Subcutaneous abdominal adipose tissue (tissue), 5 donors: Measurements from ENCODE around the gene CAMK2B.

ENCODE experiments used
- H3K27ac ChIP-seq: one replicate; pipeline ENCODE4 v1.7.0; 2013; ENCODE audit warnings: low read depth, mild to moderate bottlenecking, inconsistent platforms, low read length, moderate library complexity
- H3K27me3 ChIP-seq, 5 donors: one replicate each; pipeline ENCODE4 v1.7.0; 2013; ENCODE audit warnings: low read length in 5 of 5, inconsistent platforms in 1 of 5; ENCODE audit not compliant: control insufficient read depth in 5 of 5, insufficient read depth in 4 of 5
- H3K36me3 ChIP-seq, 5 donors: one replicate each; pipeline ENCODE4 v1.7.0; 2013; ENCODE audit warnings: low read length in 5 of 5; ENCODE audit not compliant: control insufficient read depth in 5 of 5, insufficient read depth in 5 of 5
- H3K4me1 ChIP-seq, 5 donors: one replicate each; pipeline ENCODE4 v1.7.0; 2013; ENCODE audit warnings: low read length in 5 of 5, mild to moderate bottlenecking in 3 of 5, moderate library complexity in 1 of 5; ENCODE audit not compliant: control insufficient read depth in 5 of 5, insufficient read depth in 5 of 5
- H3K4me3 ChIP-seq, 5 donors: one replicate each; pipeline ENCODE4 v1.7.0; 2013; ENCODE audit warnings: low read length in 5 of 5, low read depth in 1 of 5
- H3K9ac ChIP-seq, 5 donors: one replicate each; pipeline ENCODE4 v1.7.0; 2013; ENCODE audit warnings: low read length in 5 of 5, mild to moderate bottlenecking in 4 of 5, moderate library complexity in 3 of 5
- H3K9me3 ChIP-seq, 5 donors: one replicate each; pipeline ENCODE4 v1.7.0; 2013; ENCODE audit warnings: low read length in 5 of 5; ENCODE audit not compliant: control insufficient read depth in 5 of 5
- donor health status: healthy.
- donor health status: healthy.
- donor health status: healthy.
- donor health status: healthy.
- donor health status: healthy.

CAMK2B gene

GRCh38 chr7:44325201-44325671, at the start of gene CAMK2B:
CAMK2B (minus strand) TSS chr7:44325594; CDS start chr7:44325421, 173 bp downstream.
- no peaks in the 10 kb centered on the region for H3K9me3 ChIP-seq
- peaks cover 0 to 13% (median 5%) of the 10 kb centered on the region in 5 donors for H3K4me1 ChIP-seq
- peak within 1 kb of the TSS in 1 of 5 donors; percentile 30 for H3K4me3 ChIP-seq
- H3K27ac ChIP-seq, result no peak within 1 kb of the TSS
- no peaks in the 10 kb centered on the region for H3K36me3 ChIP-seq
- H3K9ac ChIP-seq, result no peak within 1 kb of the TSS
- peaks cover 22 to 36% (median 31%) of the 10 kb centered on the region in 5 donors for H3K27me3 ChIP-seq

DNA sequence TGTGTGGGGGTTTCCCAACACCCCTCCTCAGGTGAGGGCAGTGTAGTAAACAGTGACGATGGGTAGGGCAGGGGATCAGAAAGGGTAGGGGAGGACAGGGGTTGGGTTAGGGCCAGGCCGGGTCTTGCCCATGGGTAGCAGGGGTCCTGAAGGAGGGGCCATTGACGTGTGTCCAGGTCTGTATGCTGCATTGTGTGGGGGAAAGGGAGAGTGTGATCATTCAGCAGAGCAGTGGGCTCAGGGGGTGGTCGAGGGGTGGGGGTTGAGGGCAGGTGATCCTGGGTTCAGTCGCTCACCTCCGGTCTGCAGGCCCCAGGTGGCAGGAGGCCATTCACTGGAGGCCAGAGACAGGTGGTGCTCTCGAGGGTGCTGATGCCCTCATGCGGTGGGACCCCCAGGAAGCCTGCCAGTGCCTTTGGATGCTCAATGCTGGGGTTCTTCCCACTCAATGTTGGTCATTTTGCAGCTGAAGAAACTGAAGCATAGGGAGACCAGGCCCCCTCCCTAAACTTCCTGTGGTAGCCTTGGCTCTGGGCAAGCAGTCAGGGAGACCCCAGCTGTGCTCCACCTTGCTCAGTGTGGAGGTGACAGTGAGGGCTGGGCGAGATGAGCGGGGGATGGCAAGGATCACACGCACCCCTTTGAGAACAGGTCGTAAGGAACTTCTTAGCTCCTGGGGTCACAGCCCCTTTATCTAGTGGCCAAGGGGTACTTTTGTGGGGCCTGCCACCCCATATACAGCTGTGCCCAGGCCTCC, 48.8 kb upstream of the CAMK2B start:
- Histone ChIP-seq H3K4me3 (no peak overlapping the region), H3K4me1 (no peaks in the 10 kb centered on the region), H3K36me3 (no peaks in the 10 kb centered on the region), H3K27me3 (peaks cover 0 to 12% (median 4%) of the 10 kb centered on the region in 5 donors), H3K27ac (no peak overlapping the region), H3K9me3 (no peaks in the 10 kb centered on the region), H3K9ac (no peak overlapping the region)

- H3K4me1 ChIP-seq, result no peaks in the 10 kb centered on the region
- no peaks in the 10 kb centered on the region for H3K36me3 ChIP-seq
- H3K4me3 ChIP-seq, result no peak overlapping the region
- no peak overlapping the region for H3K9ac ChIP-seq
- no peak overlapping the region for H3K27ac ChIP-seq
- peaks cover 0 to 5% (median 0%) of the 10 kb centered on the region in 5 donors for H3K9me3 ChIP-seq
- peaks cover 0 to 12% (median 9%) of the 10 kb centered on the region in 5 donors for H3K27me3 ChIP-seq
Observed at GRCh38 chr7:44373418-44373740, 48.0 kb upstream of the CAMK2B start.

DNA sequence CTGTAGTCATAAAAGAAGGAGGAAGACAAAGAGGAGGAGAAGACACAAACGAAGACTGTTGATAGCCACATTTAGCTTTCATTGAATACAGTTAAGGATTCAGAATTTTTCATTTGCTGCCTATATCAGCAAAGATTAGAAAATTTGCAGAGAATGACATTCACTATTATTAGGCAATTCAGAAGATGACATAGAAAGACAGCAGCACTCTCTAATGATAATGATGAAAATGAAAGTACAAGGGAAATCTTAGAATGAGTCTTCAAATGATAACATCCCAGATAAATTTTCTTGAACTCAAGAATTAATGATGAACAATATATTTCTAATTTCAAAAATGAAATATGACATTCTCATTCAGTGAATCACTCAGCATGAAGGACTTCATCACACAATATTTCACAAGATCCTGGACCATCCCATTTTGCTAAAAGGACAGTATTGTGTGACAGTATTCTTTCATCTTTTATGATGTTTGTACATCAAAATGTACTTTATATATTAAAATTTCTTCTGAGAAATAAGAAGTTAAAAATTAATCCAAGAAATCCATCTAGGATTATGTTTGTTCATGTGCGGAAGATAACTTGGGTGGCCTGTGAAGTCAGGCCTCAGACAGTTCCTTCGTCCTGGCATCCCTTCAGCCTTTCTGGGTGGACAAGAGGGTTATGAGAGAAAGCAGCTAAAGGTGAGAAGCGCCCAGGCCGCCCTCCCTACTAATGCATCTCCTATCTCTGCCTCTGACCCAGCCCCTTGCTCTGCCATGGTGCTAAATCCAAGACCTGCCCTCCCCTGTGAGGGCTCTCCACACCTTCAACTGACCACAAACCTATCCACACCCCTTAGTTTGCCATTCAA, 47.4 kb upstream of the CAMK2B start:
- peaks cover 0 to 5% (median 0%) of the 10 kb centered on the region in 5 donors for H3K9me3 ChIP-seq
- no peaks in the 10 kb centered on the region for H3K4me1 ChIP-seq
- H3K27ac ChIP-seq, result no peak overlapping the region
- no peak overlapping the region for H3K4me3 ChIP-seq
- H3K9ac ChIP-seq, result no peak overlapping the region
- H3K27me3 ChIP-seq, result peaks cover 0 to 14% (median 9%) of the 10 kb centered on the region in 5 donors
- no peaks in the 10 kb centered on the region for H3K36me3 ChIP-seq

DNA sequence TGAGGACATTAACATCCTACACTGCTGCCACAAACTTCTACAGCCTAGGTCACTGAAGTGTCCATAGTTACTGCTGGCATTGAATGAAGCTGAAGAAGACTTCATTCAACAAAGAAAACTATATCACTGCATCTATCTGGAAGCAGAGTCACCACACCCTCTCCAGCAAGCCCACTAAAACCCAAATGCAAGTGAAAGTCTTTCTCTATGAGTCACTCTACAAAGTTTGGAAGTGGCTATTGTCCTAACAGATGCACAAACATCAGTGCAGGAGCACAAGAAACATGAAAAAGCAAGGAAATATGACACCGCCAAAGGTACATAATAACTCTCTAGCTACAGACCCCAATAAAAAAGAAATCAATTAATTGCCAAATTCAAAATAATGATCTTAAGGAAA, 43.5 kb upstream of the CAMK2B start:
- Histone ChIP-seq H3K4me1 (no peaks in the 10 kb centered on the region), H3K4me3 (no peak overlapping the region), H3K27ac (no peak overlapping the region), H3K9me3 (peaks cover 0 to 5% (median 0%) of the 10 kb centered on the region in 5 donors), H3K9ac (no peak overlapping the region), H3K36me3 (no peaks in the 10 kb centered on the region), H3K27me3 (peaks cover 0 to 12% (median 4%) of the 10 kb centered on the region in 5 donors)

- H3K9me3 ChIP-seq, result peaks cover 0 to 5% (median 0%) of the 10 kb centered on the region in 5 donors
- no peak overlapping the region for H3K27ac ChIP-seq
- H3K27me3 ChIP-seq, result peaks cover 0 to 10% (median 4%) of the 10 kb centered on the region in 5 donors
- H3K4me3 ChIP-seq, result no peak overlapping the region
- no peak overlapping the region for H3K9ac ChIP-seq
- H3K4me1 ChIP-seq, result no peaks in the 10 kb centered on the region
- no peaks in the 10 kb centered on the region for H3K36me3 ChIP-seq
Observed at GRCh38 chr7:44368455-44368854, 43.1 kb upstream of the CAMK2B start.

DNA sequence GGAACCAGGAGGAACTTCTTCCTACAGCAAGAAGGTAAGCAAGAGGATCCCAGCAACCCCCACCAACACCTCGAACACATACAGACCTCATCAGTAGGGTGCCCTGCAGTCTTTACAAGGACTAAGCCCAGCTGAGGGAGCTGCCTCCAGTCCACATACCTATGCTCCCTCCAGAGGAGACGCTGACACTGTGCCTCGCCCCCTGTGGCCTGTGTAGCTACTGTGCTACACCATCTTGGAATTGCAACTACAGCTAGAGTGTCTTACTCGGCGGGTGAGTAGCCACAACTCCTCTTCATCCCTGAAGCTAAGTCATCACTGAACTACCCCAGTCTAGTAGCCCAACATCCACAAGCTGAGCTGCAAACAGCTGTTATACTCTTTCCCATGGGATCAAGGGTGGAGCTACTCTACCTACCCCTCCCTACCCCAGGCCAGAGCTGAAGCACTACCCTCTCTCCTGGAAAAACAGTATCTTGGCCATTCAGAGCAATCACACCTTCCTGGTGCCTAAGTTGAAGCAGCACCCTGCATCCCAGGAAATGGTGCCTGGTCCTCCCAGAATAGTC, 42.2 kb upstream of the CAMK2B start:
- no peaks in the 10 kb centered on the region for H3K36me3 ChIP-seq
- no peaks in the 10 kb centered on the region for H3K4me1 ChIP-seq
- H3K27me3 ChIP-seq, result peaks cover 0 to 6% (median 4%) of the 10 kb centered on the region in 5 donors
- no peak overlapping the region for H3K27ac ChIP-seq
- H3K9ac ChIP-seq, result no peak overlapping the region
- no peak overlapping the region for H3K4me3 ChIP-seq
- peaks cover 0 to 5% (median 0%) of the 10 kb centered on the region in 5 donors for H3K9me3 ChIP-seq

DNA sequence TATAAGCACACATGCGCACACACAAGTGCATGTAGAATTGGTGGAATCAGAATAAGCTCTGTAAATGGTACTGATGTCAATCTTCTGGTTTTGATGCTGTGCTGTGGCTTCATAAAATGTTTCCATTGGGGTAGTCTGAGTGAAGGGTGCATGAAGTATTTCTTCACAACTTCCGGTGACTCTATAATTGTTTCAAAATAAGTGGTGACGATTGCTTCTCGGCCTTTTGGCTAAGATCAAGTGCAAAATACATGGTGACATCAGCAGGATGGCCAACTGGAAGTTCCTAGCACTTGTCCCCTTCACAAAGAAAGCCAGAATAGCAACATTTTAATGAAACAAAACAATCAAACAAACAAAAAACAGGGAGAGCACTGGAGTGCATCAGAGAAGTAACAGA, 41.6 kb upstream of the CAMK2B start:
- no peak overlapping the region for H3K27ac ChIP-seq
- H3K9me3 ChIP-seq, result peaks cover 0 to 5% (median 0%) of the 10 kb centered on the region in 5 donors
- H3K36me3 ChIP-seq, result no peaks in the 10 kb centered on the region
- H3K27me3 ChIP-seq, result peaks cover 0 to 6% (median 4%) of the 10 kb centered on the region in 5 donors
- H3K4me1 ChIP-seq, result no peaks in the 10 kb centered on the region
- no peak overlapping the region for H3K9ac ChIP-seq
- H3K4me3 ChIP-seq, result no peak overlapping the region

DNA sequence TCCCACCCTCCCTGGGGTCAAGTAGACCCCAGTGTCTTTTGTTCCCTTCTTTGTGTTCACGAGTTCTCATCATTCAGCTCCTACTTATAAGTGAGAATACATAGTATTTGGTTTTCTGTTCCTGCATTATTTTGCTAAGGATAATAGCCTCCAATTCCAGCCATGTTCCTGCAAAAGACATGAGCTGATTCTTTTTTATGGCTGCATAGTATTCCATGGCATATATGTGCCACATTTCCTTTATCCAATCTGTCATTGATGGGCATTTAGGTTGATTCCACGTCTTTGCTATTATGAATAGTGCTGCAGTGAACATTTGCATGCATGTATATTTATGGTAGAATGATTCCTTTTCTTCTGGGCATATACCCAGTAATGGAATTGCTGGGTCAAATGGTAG, 28.3 kb upstream of the CAMK2B start:
- Histone ChIP-seq H3K27ac (no peak overlapping the region), H3K4me3 (no peak overlapping the region), H3K9ac (no peak overlapping the region), H3K36me3 (no peaks in the 10 kb centered on the region), H3K4me1 (no peaks in the 10 kb centered on the region), H3K9me3 (peaks cover 0 to 5% (median 0%) of the 10 kb centered on the region in 5 donors), H3K27me3 (peaks cover 0 to 3% (median 0%) of the 10 kb centered on the region in 5 donors)
